Neural progenitor cell (in vitro differentiated cells): Measurements from ENCODE around the gene CNOT4.

Source experiments
- EZH2 ChIP-seq: fragments of 200-600 bp; sonication (generic); IDR thresholded peaks from 2 replicates; pipeline ENCODE4 v1.6.1; 2017; ENCODE audit warnings: antibody characterized with exemption, mild to moderate bottlenecking, moderate library complexity
- TF ChIP-seq, protein P1 (sequence below): fragments of 200-600 bp; sonication (generic); IDR thresholded peaks from 2 replicates; pipeline ENCODE4 v1.5.1; 2017; ENCODE audit warnings: antibody characterized with exemption, mild to moderate bottlenecking

DNA sequence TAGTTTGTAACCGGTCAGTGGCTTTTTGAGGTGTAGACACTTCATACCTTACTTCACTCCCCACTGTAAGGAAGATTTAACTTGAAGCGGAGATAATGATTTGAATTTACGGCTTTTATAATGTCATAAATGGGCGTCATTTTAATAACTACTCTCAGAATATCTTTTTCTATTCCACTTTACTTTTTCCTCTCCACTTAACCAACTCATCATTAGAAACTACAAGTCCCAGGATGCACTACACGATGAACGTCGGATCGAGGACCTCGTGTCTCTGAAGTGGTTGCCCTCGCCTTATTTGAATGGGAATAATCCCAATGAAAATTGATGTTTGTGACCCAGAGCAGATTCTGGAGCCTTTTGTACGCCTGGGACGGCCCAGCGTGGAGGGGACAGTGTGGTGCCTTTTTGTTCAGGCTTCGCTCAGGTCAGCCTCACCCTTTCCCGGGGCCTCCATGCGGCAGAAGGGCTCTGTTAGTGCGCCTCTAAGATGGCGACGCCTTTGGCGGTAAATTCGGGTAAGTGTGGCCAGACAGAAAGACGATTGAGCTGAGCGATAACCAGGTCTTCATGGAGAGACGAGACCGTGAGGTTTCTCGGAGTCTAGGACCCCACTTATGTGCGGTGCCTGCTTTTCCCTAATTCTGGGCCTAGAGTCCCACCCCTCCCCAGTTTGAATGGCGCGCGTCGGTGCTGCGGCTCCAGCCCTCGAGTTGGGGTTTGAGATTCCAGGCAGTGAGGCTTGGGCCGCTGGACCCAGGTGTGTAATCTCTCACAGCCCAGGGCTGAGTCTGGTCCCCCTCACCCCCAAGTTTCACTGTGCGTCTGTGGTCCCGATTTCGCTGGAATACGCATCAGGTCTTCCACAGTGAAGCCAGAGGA is 47.8 kb upstream of the CNOT4 start, which contains the start of gene NUP205:
- no peak for TF ChIP-seq EZH2
- TF ChIP-seq, protein P1, sequence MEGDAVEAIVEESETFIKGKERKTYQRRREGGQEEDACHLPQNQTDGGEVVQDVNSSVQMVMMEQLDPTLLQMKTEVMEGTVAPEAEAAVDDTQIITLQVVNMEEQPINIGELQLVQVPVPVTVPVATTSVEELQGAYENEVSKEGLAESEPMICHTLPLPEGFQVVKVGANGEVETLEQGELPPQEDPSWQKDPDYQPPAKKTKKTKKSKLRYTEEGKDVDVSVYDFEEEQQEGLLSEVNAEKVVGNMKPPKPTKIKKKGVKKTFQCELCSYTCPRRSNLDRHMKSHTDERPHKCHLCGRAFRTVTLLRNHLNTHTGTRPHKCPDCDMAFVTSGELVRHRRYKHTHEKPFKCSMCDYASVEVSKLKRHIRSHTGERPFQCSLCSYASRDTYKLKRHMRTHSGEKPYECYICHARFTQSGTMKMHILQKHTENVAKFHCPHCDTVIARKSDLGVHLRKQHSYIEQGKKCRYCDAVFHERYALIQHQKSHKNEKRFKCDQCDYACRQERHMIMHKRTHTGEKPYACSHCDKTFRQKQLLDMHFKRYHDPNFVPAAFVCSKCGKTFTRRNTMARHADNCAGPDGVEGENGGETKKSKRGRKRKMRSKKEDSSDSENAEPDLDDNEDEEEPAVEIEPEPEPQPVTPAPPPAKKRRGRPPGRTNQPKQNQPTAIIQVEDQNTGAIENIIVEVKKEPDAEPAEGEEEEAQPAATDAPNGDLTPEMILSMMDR = no peak
